T-cell (primary cell): ENCODE measurements around the gene NOVA1. TPM values are rescaled to one million over a fixed set of nuclear protein-coding genes. Genes with fewer than 3 reads are reported as not detected.

ENCODE experiments used
- ATAC-seq, 4 experiments: fragments of 200-7000 bp in 3 of 4; fragments of 150-1000 bp in 1 of 4; cut with Tn5 transposase; replicated peaks in 1 of 4; 1 replicate in 3 of 4; 2 replicates in 1 of 4; pipeline ENCODE4 v1.10.0; 2021; ENCODE audit warnings: moderate library complexity in 3 of 4, mild to moderate bottlenecking in 2 of 4, moderate number of reproducible peaks in 1 of 4
- CTCF ChIA-PET, 2 donors: fragments of 300-600 bp; sonication (Branson Sonifier 250); formaldehyde crosslinking; loops; one replicate each; lab custom pipeline; 2022; ENCODE audit warnings: antibody characterized with exemption in 2 of 2; lab: Charles Lee
- POLR2A ChIA-PET, 2 donors: fragments of 300-600 bp; sonication (Branson Sonifier 250); formaldehyde crosslinking; loops; one replicate each; lab custom pipeline; 2022; ENCODE audit warnings: antibody characterized with exemption in 2 of 2; lab: Charles Lee
- DNase-seq, 35 experiments: peaks; one replicate each; pipeline versions ENCODE4 v3.0.0 to v3.0.0-alpha.2; 2013 to 2023
- H3K27ac ChIP-seq: one replicate; pipeline ENCODE4 v1.5.1; 2013; ENCODE audit warnings: low read length
- H3K27me3 ChIP-seq, 2 experiments: replicated peaks in 1 of 2; 1 replicate in 1 of 2; 2 replicates in 1 of 2; pipeline versions ENCODE4 v1.6.1 to v1.7.0; 2013; ENCODE audit warnings: low read length in 1 of 2, mixed read lengths in 1 of 2; ENCODE audit not compliant: control insufficient read depth in 2 of 2, insufficient read depth in 2 of 2; ENCODE audit errors: extremely low read depth in 1 of 2
- H3K36me3 ChIP-seq, 2 donors: 1 replicate in 1 of 2; 2 replicates in 1 of 2; pipeline versions ENCODE4 v1.6.1 to v1.7.0; 2013; ENCODE audit warnings: low read length in 1 of 2; ENCODE audit not compliant: control insufficient read depth in 2 of 2, insufficient read depth in 1 of 2; ENCODE audit errors: extremely low read depth in 1 of 2
- H3K4me1 ChIP-seq, 2 experiments: 1 replicate in 1 of 2; 2 replicates in 1 of 2; pipeline versions ENCODE4 v1.6.1 to v1.7.0; 2013; ENCODE audit warnings: low read length in 2 of 2, mixed read lengths in 1 of 2; ENCODE audit not compliant: insufficient read depth in 2 of 2, control insufficient read depth in 1 of 2; ENCODE audit errors: extremely low read depth in 1 of 2
- H3K4me3 ChIP-seq, 2 donors: 1 replicate in 1 of 2; 2 replicates in 1 of 2; pipeline versions ENCODE4 v1.5.1 to v1.7.0; 2013; ENCODE audit warnings: mild to moderate bottlenecking in 2 of 2, low read length in 1 of 2, moderate library complexity in 1 of 2; ENCODE audit not compliant: control insufficient read depth in 1 of 2; ENCODE audit errors: extremely low read depth in 1 of 2
- H3K9me3 ChIP-seq: 2 replicates; pipeline ENCODE4 v1.7.0; 2013
- H3K27ac Mint-ChIP-seq, 2 donors: one replicate each; pipeline ENCODE4 v1.8.0; 2020 to 2021; ENCODE audit warnings: mild to moderate bottlenecking in 2 of 2, mixed read lengths in 2 of 2
- H3K27me3 Mint-ChIP-seq, 2 donors: one replicate each; pipeline ENCODE4 v1.8.0; 2021 to 2022; ENCODE audit warnings: mixed read lengths in 2 of 2
- H3K36me3 Mint-ChIP-seq: one replicate; pipeline ENCODE4 v1.8.0; 2021; ENCODE audit warnings: mixed read lengths
- H3K4me1 Mint-ChIP-seq, 3 donors: one replicate each; pipeline ENCODE4 v1.8.0; 2020 to 2022; ENCODE audit warnings: mixed read lengths in 3 of 3, mild to moderate bottlenecking in 1 of 3
- H3K4me3 Mint-ChIP-seq, 3 donors: one replicate each; pipeline ENCODE4 v1.8.0; 2020 to 2022; ENCODE audit warnings: mild to moderate bottlenecking in 3 of 3, mixed read lengths in 3 of 3, moderate library complexity in 3 of 3
- H3K9me3 Mint-ChIP-seq, 3 donors: one replicate each; pipeline ENCODE4 v1.8.0; 2020 to 2022; ENCODE audit warnings: mixed read lengths in 3 of 3
- WGBS: methylation state at CpG from one replicate; pipeline ENCODE4 v1.1.5; 2013; ENCODE audit warnings: missing lambda C conversion rate; ENCODE audit not compliant: insufficient coverage; 5-methylcytosine and 5-hydroxymethylcytosine counted together
- total RNA-seq, 35 experiments: library from RNA in 6 of 35; stranded (reverse) in 6 of 35; fragments of 120-200 nt in 1 of 35; gene quantifications; one replicate each; pipeline versions ENCODE4 v1.2.1 to v1.2.4 and lab custom pipeline; 2013 to 2026

Gene NOVA1
- total RNA-seq, 5 donors from 2014 or later (not counting 1 experiment from before 2014, with no cell fraction given): 0.09 TPM; not detected in 4

GRCh38 chr14:26402126-26402525 lies 195.7 kb downstream of the NOVA1 start:
- ChIA-PET POLR2A (no interaction called here), CTCF (no interaction called here)
- Histone ChIP-seq H3K4me1 (no peaks in the 10 kb centered on the region), H3K36me3 (no peaks in the 10 kb centered on the region), H3K27me3 (no peaks in the 10 kb centered on the region), H3K27ac (no peak overlapping the region), H3K4me3 (no peak overlapping the region), H3K9me3 (no peaks in the 10 kb centered on the region)
- Mint-ChIP-seq H3K4me1 (no peaks in the 10 kb centered on the region), H3K27me3 (no peaks in the 10 kb centered on the region), H3K4me3 (no peak overlapping the region), H3K27ac (no peak overlapping the region), H3K9me3 (peaks cover 25 to 39% (median 30%) of the 10 kb centered on the region in 3 donors), H3K36me3 (no peaks in the 10 kb centered on the region)
- ATAC-seq (no peak), DNase-seq (no peak)
- WGBS: no CpG with 5 or more reads among the region's 2 CpGs

- DNase-seq: no peak
- Mint-ChIP-seq H3K9me3 (peaks cover 27 to 38% (median 30%) of the 10 kb centered on the region in 3 donors), H3K27ac (no peak overlapping the region), H3K4me3 (no peak overlapping the region), H3K36me3 (no peaks in the 10 kb centered on the region), H3K27me3 (no peaks in the 10 kb centered on the region), H3K4me1 (no peaks in the 10 kb centered on the region)
- WGBS: 27% methylated on average over 10 of the region's 11 CpGs
- no peak overlapping the region for H3K4me3 ChIP-seq
- CTCF ChIA-PET: interaction anchor here in 1 of 2 donors (0.6 kb wide), 1 partner anchor 318 kb away, joined by 4 read pairs; no protein-coding TSS in a partner anchor
- no peaks in the 10 kb centered on the region for H3K27me3 ChIP-seq
- no peaks in the 10 kb centered on the region for H3K9me3 ChIP-seq
- H3K4me1 ChIP-seq: no peaks in the 10 kb centered on the region
- H3K36me3 ChIP-seq: no peaks in the 10 kb centered on the region
- ATAC-seq: no peak
- POLR2A ChIA-PET: no interaction called here
- H3K27ac ChIP-seq: no peak overlapping the region
Measured at GRCh38 chr14:26401179-26401968, 196.5 kb downstream of the NOVA1 start.

DNA sequence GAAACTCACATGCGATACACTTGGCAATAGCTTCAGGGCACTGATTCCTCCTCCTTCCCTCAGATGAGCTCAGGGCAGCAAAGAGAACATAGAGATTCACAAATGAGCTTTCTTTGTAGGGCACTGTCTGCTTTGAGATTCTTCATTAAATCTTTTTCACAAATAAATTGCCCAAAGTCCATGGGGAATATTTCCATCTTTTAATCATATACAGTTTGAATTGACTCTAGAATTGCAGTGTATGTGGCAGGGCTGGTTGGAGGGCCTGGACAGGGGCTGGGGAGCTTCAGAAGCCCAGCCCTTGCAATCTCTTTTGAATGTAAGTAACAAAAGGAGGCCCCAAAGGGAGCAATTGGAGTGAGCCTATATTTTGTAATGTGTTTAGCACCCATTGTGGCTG lies 197.5 kb downstream of the NOVA1 start:
- H3K27ac ChIP-seq: no peak overlapping the region
- Mint-ChIP-seq H3K36me3 (no peaks in the 10 kb centered on the region), H3K27ac (no peak overlapping the region), H3K4me1 (no peaks in the 10 kb centered on the region), H3K9me3 (peaks cover 23 to 38% (median 30%) of the 10 kb centered on the region in 3 donors), H3K27me3 (no peaks in the 10 kb centered on the region), H3K4me3 (no peak overlapping the region)
- ChIA-PET CTCF (no interaction called here), POLR2A (interaction anchor here in 1 of 2 donors (0.6 kb wide), 1 partner anchor 894 kb away, joined by 3 read pairs; no protein-coding TSS in a partner anchor)
- H3K4me3 ChIP-seq: no peak overlapping the region
- H3K4me1 ChIP-seq: no peaks in the 10 kb centered on the region
- DNase-seq (no peak), ATAC-seq (no peak)
- no peaks in the 10 kb centered on the region for H3K27me3 ChIP-seq
- 90% methylated on average over 1 of the region's 1 CpG for WGBS
- no peaks in the 10 kb centered on the region for H3K36me3 ChIP-seq
- H3K9me3 ChIP-seq: no peaks in the 10 kb centered on the region

- H3K27ac ChIP-seq: no peak overlapping the region
- H3K9me3 Mint-ChIP-seq: peaks cover 12 to 31% (median 26%) of the 10 kb centered on the region in 3 donors
- no peaks in the 10 kb centered on the region for H3K36me3 ChIP-seq
- DNase-seq (no peak), ATAC-seq (no peak)
- no peak overlapping the region for H3K27ac Mint-ChIP-seq
- ChIA-PET CTCF (no interaction called here), POLR2A (no interaction called here)
- H3K27me3 ChIP-seq: no peaks in the 10 kb centered on the region
- H3K4me1 ChIP-seq: no peaks in the 10 kb centered on the region
- H3K27me3 Mint-ChIP-seq: no peaks in the 10 kb centered on the region
- no peak overlapping the region for H3K4me3 ChIP-seq
- no peaks in the 10 kb centered on the region for H3K4me1 Mint-ChIP-seq
- H3K4me3 Mint-ChIP-seq: no peak overlapping the region
- H3K36me3 Mint-ChIP-seq: no peaks in the 10 kb centered on the region
- H3K9me3 ChIP-seq: no peaks in the 10 kb centered on the region
Measured at GRCh38 chr14:26398616-26399015, 199.2 kb downstream of the NOVA1 start.
